AG09309 (cell line): ENCODE measurements around the gene KCNIP2.

Experiments used
- DNase-seq: peaks from one replicate; pipeline ENCODE4 v3.0.0-alpha.2; 2010; ENCODE audit warnings: low read depth
- H3K4me3 ChIP-seq: 2 replicates; pipeline ENCODE4 v1.5.1; 2011; ENCODE audit warnings: mild to moderate bottlenecking, low read depth, low read length, moderate library complexity; ENCODE audit not compliant: control insufficient read depth
- CTCF ChIP-seq: IDR thresholded peaks from 2 replicates; pipeline ENCODE4 v1.5.1; 2011; ENCODE audit warnings: mild to moderate bottlenecking, low read depth, low read length, inconsistent platforms; ENCODE audit not compliant: insufficient read depth, control insufficient read depth; ENCODE audit errors: missing control alignments

The KCNIP2 gene

GRCh38 chr10:101780187-101780817, 63.3 kb downstream of the KCNIP2 start:
- DNase-seq, result no peak
- H3K4me3 ChIP-seq, result peak overlapping the region; percentile 15
- no peak for TF ChIP-seq CTCF

- DNase-seq, result no peak
- H3K4me3 ChIP-seq, result peak overlapping the region; percentile 15
- TF ChIP-seq CTCF, result peak; percentile 85
These were observed 63.9 kb downstream of the KCNIP2 start for GRCh38 chr10:101779544-101780186.

- DNase-seq, result no peak
- no peak overlapping the region; the same call in none of the 2 replicates for H3K4me3 ChIP-seq
- no peak for TF ChIP-seq CTCF
These were observed 64.6 kb downstream of the KCNIP2 start for GRCh38 chr10:101778781-101779543.

GRCh38 chr10:101778151-101778780, 65.3 kb downstream of the KCNIP2 start:
- no peak for TF ChIP-seq CTCF
- DNase-seq, result no peak
- no peak overlapping the region for H3K4me3 ChIP-seq

- TF ChIP-seq CTCF, result no peak
- DNase-seq, result no peak
- no peak overlapping the region for H3K4me3 ChIP-seq
These were observed 65.9 kb downstream of the KCNIP2 start for GRCh38 chr10:101777619-101778145.

- H3K4me3 ChIP-seq, result no peak overlapping the region
- no peak for TF ChIP-seq CTCF
- DNase-seq, result no peak
These were observed 67.3 kb downstream of the KCNIP2 start for GRCh38 chr10:101776161-101776817.
